CD4-positive, alpha-beta T cell treated with Interleukin-10 for 1 hour (primary cell): ENCODE measurements around the gene CALU.

Source experiments
- DNase-seq: peaks from one replicate; pipeline ENCODE4 v3.0.0-alpha.2; 2020

CALU gene

DNA sequence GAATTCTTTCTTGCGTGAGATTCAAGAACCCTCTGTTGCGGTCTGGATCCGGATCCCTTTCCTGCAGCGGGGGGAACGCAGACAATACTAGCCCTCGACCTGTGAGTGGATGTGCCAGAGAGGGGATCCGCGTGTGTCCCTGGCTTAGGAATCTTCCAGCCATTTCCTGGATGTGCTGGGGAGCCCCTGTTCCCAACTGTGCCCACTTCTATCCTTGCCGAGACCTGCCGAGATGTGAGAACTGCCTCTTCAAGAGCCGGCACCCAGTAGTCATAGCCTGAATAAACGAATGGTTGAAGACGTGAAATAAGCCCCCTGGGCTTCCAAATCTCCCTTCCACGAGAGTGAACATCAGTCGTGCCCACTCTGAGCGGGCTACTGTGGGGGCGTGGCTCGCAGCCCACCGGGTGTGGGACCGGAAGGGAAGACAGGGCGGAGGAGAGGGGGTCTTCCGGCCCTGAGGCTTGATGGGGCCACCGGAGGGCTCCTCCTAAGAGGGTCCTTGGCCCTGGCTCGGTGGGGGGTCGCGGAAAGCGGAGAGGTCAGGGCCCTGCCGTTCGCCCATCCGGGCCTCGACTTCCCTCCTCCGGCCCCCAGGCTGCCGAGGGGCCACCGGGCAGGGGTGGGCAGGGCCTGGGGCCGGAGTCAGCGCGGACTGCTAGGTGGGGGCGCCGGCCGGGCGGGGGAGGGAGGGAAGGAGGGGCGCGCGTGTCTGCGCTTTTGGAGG, 51.3 kb downstream of the CALU start:
- DNase-seq = peak; percentile 8

DNA sequence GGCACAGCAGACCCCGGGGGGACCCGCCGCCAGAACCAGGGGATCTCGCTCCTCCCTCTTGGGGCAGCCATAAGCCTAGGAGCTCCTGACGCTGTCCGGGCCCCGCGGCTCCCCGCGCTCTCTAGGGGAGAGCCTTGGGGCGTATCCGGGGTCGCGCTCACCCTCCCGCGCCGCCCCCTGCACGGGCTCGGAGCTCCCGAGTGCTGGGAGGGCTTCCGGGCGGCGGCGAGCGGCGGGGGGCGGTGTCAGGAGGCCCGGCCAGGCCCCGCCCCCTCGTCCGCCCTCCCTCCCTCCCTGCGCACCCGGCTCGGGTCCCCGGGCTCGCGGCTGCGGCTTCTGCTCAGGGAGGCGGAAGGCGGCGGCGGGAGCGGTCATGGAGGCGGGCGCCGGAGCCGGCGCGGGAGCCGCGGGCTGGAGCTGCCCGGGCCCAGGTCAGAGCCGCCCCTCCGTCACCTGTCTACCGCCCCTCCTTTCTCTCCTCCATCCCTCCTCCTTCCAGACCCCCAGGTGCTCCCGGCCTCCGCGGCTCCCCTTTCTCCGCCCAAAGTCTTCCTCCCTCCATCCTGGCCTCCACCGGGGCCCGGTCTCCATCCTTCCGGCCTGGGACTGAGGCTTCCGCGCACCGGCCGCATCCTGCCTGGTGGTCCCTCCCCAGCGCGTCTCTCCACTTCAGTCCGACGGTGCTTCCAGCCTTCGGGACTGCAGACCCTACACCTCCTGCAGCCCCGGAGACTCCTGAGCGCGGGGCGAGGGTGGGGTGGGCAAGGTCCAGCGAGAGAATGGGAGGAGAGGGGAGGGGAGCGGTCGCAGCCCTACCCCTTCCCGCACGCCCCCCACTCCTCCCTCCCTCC, 52.2 kb downstream of the CALU start, which contains the start of gene CCDC136:
CCDC136 (plus strand) TSS at position 848 of the 851 bp plus-strand sequence. CDS start 444 bp downstream, outside the sequence.
- DNase-seq = peak; percentile 83

DNA sequence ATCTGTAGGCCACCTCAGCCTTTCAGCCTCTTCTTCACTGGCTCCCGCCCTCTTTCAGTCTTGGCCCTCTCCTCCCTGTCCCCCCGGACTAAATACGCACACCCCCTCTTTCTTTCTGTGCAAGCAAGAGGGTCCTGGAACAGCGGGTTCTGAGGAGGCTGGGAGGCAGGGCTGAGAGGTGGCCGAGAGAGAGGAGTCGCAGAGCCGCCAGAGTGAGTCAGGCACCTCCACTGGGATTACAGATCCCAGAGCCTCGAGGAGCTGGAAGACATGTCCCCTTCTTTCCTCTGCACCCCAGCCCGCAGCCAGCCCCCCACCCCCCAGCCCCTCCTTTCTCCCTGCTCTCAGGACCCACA, 52.8 kb downstream of the CALU start:
- DNase-seq = no peak

DNA sequence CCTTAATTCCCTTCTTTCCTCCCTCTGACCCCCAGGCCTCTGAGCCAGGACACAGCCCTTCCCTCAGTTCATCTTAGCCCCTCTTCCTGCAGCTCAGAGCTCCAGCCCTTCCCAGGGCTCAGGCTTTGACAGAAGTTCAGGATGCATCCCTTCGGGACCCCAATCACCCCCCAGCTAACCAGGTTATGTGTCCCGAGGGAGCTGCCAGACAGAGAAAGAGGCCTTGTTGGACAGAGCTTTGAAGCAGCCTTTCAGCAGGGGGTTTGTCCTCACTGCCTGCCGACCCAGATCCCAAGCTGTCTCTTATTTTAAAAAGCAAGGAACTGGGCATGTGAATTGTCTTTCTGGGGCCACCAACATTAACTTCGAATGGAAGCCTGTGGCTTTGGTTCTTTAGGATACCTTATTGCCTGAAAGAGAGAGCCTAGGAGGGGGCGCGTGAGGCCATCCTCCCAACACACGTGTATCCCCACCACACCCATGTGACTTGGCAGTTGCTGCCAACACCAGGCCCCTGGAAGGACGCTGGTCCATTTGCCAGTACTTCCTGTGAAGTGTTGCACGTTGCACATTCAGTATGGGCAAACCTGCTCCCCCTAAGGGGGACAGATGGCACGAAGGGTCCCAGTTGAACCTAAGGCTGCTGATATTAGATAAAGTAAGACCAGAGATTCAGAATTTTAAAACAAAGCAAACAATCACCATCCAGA, 53.5 kb downstream of the CALU start:
- DNase-seq = no peak

DNA sequence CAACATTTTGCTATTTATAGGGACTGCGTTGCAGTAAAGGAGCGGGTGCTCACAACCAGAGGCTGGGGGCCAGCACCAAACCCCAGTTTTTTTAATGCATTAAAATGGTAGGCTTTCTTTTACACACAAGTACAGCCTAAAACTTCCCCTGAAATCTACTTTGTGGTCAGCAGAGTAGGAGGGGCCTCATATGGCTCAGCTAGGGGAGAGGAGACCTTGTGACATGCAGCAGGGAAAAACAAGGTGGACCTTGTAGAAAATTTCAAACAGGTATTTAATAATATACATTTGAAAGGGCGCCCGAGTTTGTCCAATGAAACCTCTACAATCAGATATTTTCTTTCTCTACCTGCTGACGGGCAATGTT, 54.0 kb downstream of the CALU start:
- DNase-seq = no peak

DNA sequence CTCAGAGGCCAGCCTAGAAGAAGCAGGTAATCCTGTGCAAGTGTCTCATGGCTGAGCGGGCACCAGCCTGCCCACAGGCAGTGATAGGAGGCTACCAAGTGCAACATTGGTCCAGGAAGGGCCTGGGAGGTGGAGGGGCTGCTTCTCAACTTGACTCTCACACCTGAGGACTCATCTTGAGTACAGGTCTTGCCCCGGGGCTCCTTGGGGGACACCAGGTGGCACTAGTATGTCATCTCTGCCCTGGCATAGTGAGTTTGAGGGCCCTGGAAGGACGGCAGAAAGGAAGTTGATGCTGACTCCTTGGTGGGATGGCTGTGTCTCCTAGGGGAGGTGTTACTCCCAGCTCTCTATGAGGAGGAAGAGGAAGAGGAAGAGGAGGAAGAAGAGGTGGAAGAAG, 54.9 kb downstream of the CALU start:
- DNase-seq = peak; percentile 40

DNA sequence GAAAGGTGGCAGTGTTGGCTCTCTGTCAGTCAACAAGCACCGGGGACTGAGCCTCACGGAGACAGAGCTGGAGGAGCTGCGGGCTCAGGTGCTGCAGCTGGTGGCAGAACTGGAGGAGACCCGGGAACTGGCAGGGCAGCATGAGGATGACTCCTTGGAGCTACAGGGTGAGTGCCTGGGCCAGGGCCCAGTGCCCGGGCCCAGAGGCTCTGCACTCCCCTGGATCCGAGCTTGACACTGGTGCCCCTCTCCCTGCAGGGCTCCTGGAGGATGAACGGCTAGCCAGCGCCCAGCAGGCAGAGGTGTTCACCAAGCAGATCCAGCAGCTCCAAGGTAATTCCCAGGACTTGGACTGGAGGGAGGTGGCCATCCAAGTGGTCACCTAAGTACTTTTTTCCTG, 55.3 kb downstream of the CALU start:
- DNase-seq = no peak

DNA sequence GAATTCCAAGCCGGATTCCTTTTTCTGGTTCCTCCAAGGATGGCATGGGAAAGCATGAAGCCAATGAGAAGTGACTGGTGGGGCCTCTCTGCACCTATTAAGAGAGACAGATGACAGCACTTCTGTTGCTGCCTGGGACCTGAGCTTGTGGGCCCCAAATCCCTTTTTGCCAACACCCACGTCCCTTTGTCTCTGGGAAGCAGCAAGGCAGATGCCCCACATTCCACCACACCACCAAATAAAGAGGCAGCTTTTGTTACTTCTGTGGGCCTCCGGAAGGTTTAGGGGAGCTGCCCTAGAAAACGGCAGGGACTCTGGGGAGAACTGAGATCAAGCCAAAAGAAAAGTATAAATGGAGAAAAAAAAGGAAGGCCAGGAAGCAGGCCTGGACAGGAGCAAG, 56.0 kb downstream of the CALU start:
- DNase-seq = no peak

DNA sequence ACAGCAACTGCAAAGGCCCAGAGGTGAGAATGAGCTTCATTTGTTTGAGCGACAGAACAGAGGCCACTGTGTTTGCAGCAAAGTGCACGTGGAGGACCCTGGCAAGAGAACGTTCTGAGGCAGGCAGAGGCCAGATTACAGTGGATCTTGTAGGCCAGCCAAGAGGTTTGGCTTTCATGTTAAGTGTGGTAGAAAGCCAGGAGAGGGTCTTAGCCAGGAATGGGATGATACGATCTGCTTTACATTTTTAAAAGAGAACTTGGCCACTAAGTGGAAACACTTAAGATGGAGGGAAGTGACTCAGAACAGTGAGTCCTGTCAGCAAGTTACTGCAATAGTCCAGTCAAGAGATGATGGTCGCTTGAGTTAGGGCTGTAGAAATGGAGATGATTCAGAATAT, 57.2 kb downstream of the CALU start:
- no peak for DNase-seq

DNA sequence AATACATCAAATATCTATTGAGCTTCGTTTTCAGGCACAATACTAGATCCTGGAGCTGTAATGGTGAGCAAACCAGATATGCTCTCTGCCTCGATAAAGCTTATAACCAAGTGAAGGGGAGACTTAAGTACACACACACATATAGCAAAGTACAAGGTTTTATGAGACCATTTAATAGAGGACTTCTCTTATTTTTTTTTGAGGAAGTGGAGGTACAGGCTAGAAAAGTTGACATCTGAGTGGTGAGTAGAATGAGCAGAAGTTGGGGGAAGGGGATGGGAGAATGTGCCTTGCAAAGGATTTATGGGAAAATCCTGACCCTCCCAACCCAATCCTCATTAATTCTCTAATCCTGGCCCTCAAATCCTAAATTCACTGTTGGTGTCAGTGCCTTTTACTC, 60.3 kb downstream of the CALU start:
- DNase-seq = no peak

DNA sequence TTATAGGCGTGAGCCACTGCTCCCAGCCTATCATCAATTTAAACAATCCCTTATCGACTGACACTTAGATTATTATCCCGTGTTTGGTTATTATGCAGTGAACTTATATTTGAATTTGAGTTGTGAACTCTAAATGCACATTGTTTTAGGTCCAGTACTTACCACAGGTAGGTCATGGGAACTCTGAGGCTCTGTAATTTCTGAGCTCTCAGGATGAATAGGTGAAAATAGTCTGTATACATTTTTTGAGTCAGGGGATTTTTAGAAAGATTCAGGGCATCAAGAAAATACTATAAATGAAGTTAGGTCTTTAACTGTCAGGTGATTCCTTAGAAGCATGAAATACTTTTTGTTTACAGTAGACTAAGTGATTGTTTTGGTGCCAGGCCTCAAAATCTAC, 61.4 kb downstream of the CALU start:
- no peak for DNase-seq

DNA sequence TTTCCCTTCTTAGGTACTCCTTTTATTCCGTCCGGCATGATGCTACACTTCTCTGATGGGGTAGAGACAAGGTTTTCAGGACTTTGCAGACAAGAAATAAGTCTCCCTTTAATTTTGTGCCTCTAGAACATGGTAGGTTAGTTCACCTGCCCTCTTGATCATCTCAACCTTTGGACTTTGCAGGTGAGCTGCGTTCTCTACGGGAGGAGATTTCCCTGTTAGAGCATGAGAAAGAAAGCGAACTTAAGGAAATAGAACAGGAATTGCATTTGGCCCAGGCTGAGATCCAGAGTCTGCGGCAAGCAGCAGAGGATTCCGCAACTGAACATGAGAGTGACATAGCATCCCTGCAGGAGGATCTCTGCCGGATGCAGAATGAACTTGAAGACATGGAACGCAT, 61.8 kb downstream of the CALU start:
- no peak for DNase-seq

DNA sequence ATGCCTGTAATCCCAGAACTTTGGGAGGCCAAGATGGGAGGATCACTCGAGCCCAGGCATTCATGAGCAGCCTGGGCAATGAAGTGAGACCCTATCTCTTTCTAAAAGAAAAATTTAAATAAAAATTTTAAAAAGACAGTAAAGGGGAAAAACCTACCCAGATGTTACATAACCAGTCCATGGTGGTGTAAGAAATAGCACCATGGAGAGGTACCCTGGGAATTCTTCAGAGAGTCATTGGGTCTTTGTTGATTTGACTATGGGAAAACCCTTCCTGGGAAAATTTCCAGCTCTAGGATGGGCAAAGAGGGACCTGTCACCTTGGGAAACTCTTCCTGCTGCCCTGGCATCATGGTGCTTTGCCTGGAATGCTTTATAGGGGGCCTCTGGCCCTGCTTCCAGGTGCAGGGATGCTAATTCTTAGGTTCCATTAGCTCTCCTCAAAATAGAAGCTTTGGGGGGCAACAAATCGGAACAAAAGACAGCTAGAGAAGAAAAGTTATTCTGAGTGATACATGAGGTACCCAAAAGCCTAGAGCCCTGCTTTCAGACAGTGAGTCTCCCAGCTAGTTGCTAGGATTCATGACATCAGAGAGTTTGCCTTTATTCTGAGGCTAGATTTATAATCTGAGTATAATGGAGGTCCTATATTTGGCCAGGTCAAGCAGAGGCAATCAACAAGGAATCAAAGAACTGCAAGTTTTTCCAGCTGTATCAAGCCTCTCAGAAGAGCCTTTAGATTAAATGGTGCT, 62.7 kb downstream of the CALU start:
- no peak for DNase-seq

DNA sequence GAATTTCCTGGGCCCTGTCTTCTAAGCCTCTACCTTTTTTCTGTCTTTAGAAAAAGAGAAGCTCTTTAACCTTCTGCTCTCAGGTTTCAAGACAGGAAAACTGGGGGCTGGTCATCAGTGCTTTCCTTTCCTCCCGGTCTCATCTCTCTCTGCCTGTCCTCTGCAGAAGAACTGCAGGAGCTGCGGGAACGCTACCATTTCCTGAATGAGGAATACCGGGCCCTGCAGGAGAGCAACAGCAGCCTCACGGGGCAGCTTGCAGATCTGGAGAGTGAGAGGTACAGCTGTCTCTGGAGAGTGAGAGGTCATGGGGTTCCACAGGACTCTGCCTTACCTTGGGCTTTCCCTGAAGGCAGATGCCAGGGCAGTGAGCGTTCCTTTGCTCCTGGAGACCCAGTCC, 65.3 kb downstream of the CALU start:
- no peak for DNase-seq

DNA sequence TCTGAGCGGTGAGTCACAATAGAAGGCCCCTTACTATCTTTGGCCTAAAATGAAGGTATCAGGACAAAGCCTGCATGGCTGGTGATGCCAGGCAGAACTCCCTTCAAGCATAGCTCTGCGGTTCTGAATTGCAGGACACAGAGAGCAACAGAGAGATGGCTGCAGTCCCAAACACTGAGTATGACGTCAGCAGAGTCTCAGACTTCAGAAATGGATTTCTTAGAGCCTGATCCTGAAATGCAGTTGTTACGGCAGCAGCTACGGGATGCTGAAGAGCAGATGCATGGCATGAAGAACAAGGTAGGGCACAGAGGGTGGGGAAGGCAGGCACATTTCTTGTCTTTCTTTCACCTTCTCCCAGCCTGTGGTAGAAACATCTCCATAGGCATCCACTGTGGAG, 66.1 kb downstream of the CALU start:
- no peak for DNase-seq

DNA sequence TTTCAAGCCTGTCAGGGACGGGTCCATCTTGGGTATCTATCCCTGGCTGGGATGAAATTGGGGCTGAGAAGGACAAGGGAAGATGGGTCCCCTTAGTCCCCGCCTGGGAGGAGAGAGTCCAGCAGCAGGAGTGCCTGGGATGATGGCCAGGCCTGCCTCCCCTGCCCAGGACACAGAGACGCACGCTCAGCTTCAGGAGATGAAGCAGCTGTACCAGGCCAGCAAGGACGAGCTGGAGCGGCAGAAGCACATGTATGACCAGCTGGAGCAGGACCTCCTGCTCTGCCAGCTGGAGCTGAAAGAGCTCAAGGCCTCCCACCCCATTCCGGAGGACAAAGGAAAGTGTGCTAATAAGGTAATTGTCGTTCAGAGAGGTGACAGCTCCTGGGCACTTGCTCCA, 68.0 kb downstream of the CALU start:
- DNase-seq = no peak

DNA sequence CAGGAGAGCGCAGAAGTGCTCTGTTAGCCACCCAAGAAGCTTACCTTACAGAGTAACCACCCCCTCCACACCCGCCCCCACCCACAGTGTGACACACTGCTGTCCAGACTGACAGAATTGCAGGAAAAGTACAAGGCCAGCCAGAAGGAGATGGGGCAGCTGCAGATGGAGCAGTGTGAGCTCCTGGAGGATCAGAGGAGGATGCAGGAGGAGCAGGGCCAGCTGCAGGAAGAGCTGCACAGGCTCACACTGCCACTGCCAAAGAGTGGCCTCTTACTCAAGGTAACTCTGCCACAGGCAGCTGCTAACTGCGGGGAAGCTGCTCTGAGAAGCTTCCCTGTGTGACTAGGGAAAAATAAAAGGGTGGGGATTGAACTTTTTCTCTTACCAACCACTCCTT, 70.2 kb downstream of the CALU start:
- no peak for DNase-seq

DNA sequence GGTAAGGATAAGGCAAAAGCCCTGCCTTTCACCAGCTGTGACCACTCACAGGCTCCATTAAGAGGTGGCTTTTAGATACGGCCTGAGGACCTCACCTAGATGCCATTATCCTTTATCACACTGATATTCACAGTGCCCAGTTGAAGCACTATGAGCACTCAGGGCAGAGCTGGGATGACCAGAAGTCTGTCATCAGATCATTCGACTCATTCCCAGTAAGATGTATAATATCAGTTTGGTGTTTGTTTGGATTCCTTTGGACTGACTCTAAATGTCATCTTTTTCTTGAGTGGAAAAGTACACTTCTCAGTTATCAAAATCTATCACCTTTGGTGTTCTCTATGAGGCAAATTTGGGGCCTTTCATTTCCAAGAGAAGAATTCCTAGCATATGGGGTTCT, 71.3 kb downstream of the CALU start:
- DNase-seq = no peak

DNA sequence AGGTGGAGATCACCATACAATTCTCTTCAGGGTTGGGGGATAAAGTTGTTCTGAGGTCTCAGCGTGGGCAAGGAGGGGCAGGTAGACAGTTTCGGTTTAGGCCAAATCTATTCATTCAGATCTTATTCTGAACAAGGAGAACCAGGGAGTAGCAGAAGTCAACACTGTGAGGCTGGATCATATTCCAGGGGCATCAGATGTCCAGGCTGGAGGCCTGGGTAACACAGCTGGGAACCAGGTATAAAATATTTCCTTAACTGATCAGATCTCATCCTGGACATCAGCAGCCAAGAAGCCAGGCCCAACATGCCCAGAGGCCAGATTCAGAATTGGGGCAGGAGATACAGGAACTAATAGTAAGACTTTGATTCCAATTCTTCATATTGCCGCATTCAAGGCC, 71.8 kb downstream of the CALU start:
- no peak for DNase-seq

DNA sequence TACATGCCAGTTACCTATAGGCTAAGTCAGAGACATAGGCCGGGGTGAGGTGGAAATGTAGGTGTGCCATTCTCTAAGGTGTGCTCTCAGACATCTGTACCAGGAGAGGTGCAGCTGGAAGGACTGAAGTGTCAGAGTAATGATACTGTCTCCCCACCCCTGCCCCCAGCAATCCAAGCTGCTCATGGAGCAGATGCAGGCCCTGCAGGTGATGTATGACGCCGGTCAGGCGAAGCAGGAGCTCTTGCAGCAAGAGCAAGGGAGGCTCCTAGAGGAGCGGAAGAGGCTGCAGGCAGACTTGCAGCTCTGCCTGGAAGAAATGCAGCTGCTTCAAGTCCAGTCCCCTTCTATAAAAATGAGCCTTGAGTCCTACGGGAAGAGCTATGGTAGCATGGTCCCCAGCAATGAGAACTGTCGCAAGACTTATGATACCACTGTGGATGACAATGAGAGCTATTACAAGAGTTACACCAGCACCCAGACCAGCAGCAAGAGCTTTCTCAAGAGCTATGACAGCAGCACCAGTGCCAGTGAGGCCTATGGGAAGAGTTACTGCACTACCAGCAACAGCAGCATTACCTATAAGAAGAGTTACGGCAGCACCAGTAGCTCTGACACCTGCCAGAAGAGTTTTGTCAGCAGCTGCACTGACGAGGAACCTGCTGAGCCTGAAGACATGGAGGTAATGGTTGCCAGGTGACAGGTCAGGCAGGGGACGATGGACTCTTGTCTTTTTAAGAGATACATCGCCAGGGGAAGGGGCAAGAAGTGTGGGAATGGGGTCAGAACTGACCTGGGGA, 72.7 kb downstream of the CALU start:
- no peak for DNase-seq

DNA sequence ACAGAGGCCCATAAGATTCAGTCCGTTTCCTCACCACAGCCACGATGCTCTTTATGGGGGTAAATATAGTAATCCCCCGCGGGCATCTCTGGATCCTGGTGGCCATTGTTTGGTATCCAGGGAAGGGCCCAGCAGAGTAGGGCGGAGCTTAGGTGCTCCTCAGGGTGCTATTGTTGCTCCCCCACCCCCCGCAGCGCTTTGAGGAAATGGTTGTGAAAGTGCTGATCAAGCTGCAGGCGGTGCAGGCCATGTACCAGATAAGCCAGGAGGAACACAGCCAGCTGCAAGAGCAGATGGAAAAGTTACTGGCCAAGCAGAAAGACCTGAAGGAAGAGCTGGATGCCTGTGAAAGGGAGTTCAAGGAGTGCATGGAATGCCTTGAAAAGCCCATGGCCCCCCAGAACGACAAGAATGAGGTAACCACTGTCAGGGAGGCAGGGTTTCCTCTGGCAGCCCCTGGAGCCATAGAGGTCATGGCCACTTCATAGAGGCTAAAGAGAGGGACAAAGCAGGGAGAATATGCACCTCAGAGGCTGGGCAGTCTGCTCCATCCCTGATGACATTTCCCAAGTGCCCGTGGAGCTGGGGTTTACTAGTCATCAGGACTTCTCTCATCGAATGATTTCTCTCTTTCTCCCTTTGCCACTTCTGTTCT, 73.5 kb downstream of the CALU start:
- DNase-seq = no peak

DNA sequence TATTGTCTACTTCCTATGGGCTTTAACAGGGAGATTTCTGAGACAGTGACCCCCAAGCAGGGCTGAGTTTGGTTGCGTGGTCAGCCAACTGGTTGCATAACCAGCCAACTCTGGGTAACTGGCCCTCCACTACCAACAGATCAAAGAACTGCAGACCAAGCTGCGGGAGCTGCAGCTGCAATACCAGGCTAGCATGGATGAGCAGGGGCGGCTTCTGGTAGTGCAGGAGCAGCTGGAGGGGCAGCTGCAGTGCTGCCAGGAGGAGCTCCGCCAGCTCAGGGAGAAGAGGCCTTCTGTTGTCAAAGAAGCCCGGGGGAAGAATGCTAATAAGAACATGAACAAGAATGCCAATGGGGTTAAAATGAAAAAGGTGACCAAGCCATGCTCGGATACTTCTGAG, 75.3 kb downstream of the CALU start:
- DNase-seq = no peak
